ENCODE results near the gene MEIOB.

Gene MEIOB

DNA sequence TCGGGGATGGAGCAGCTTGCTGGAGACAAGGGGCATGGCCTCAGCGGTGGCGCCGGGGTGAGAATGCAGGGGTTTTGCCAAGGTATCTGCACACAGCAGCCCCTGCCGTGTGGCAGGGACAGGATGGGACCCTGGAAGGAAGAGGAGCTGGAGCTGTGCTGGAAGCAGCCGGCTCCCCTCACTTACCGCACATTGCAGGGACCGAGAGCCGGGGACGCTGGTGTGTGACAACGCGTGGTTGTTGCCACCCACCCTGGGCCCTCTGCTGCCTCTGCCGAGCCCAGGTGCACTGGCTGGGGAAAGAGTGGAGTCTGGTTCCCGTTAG is 86.2 kb downstream of the MEIOB start:
- DNase-seq: no peak

DNA sequence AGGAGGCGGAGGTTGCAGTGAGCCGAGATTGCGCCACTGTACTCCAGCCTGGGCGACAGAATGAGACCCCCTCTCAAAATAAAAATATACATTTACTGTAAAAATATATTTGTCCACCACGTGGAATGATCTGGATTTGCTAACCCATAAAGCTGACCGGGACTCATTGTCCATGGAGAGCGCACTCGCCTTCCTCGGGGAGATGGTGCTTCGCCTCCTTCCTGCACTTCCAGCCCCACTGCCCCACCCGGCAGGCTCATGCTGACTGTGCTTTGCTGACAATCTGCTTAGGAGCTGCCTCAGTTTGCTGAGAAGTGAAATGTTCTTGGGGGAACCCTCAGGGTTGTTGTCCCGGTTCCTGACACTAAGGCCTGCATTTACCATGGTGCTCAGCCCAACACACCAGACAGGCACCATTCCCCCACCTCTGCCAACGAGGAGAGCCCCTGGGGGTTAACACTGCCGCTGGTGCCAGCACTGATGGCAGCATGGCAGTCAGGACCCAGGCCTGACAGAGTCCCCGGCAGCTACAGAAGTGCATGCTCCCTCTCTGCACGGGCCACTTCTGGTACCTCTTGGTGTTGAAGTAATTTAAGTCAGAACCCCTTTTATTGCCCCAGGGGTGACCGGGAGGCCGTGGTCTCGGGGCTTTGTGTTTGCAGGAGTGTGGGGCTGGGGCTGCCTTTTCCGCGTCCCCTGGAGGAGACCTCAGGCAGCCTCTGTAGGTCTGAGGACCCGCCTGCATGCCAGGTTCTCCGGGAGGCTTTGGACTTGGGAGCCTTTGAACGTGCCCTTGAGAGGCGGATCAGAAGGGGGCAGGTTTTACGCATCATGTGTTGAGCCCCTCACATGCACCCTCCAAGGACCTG is 86.8 kb downstream of the MEIOB start:
- no peak for DNase-seq
